ENCODE results near the gene FOSL1. TPM values are rescaled to one million over a fixed set of nuclear protein-coding genes. Genes with fewer than 3 reads are reported as not detected.

Gene FOSL1
- total RNA-seq, 4 donors from 2014 or later = 1.3 to 3.3 (median 1.4) TPM; not detected in 1

- Histone ChIP-seq H3K27me3 (no peaks in the 10 kb centered on the region), H3K36me3 (no peaks in the 10 kb centered on the region), H3K9me3 (no peaks in the 10 kb centered on the region), H3K4me1 (no peaks in the 10 kb centered on the region), H3K27ac (no peak overlapping the region), H3K4me3 (no peak overlapping the region)
- DNase-seq (ENCODE audit: low spot score in 2 of 2) = no peak
- TF ChIP-seq EP300 (IDR thresholded peaks at IDR 0.05) (no peak), POLR2A (IDR thresholded peaks at IDR 0.05) (no peak)
- TF ChIP-seq, protein P1, sequence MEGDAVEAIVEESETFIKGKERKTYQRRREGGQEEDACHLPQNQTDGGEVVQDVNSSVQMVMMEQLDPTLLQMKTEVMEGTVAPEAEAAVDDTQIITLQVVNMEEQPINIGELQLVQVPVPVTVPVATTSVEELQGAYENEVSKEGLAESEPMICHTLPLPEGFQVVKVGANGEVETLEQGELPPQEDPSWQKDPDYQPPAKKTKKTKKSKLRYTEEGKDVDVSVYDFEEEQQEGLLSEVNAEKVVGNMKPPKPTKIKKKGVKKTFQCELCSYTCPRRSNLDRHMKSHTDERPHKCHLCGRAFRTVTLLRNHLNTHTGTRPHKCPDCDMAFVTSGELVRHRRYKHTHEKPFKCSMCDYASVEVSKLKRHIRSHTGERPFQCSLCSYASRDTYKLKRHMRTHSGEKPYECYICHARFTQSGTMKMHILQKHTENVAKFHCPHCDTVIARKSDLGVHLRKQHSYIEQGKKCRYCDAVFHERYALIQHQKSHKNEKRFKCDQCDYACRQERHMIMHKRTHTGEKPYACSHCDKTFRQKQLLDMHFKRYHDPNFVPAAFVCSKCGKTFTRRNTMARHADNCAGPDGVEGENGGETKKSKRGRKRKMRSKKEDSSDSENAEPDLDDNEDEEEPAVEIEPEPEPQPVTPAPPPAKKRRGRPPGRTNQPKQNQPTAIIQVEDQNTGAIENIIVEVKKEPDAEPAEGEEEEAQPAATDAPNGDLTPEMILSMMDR (IDR thresholded peaks at IDR 0.05) = no peak
- 93 to 95% methylated on average over 4 of the region's 4 CpGs for WGBS, 2 donors
Observed at GRCh38 chr11:65842144-65842543, 58.0 kb downstream of the FOSL1 start.

Other genes starting within 250 kb of the FOSL1 start
- gene RELA, start 237.5 kb downstream of the FOSL1 start, total RNA-seq = 10 to 100 TPM; 44.6 to 70.8 (median 51.7) TPM
- gene KAT5, start 188.1 kb downstream of the FOSL1 start, total RNA-seq = 100 to 1,000 TPM in 1 of 4 donors, 10 to 100 TPM in 3; 68.1 to 118 (median 92.3) TPM
- gene RNASEH2C, start 179.6 kb downstream of the FOSL1 start, total RNA-seq = 100 to 1,000 TPM; 142 to 197 (median 152) TPM
- 10 to 100 TPM; 12.7 to 27.5 (median 18.8) TPM for gene AP5B1, start 119.4 kb downstream of the FOSL1 start, total RNA-seq
- gene OVOL1, start 113.3 kb downstream of the FOSL1 start, total RNA-seq = not detected
- 1 to 10 TPM in 2 of 4 donors, under 1 TPM in 1, not detected in 1; 0.78 to 2.5 (median 1.5) TPM for gene SNX32, start 66.4 kb downstream of the FOSL1 start, total RNA-seq
- 100 to 1,000 TPM; 461 to 881 (median 580) TPM for gene CFL1, start 42.2 kb downstream of the FOSL1 start, total RNA-seq
- 10 to 100 TPM; 54.0 to 83.1 (median 68.3) TPM for gene MUS81, start 40.0 kb downstream of the FOSL1 start, total RNA-seq
- gene EFEMP2, start 27.6 kb downstream of the FOSL1 start, total RNA-seq = 10 to 100 TPM; 59.2 to 92.7 (median 82.0) TPM
- gene CTSW, start 20.6 kb downstream of the FOSL1 start, total RNA-seq = 1 to 10 TPM in 2 of 4 donors, not detected in 2; 1.5 to 3.1 TPM
- gene FIBP, start 11.9 kb downstream of the FOSL1 start, total RNA-seq = 10 to 100 TPM; 53.6 to 73.2 (median 63.7) TPM
- 100 to 1,000 TPM in 2 of 4 donors, 10 to 100 TPM in 2; 73.0 to 108 (median 89.4) TPM for gene CCDC85B, start 9.7 kb downstream of the FOSL1 start, total RNA-seq
- 10 to 100 TPM; 14.7 to 30.4 (median 21.7) TPM for gene C11orf68, start 18.7 kb upstream of the FOSL1 start, total RNA-seq
- 100 to 1,000 TPM in 2 of 4 donors, 10 to 100 TPM in 2; 64.5 to 134 (median 93.3) TPM for gene DRAP1, start 19.0 kb upstream of the FOSL1 start, total RNA-seq
- gene TSGA10IP, start 45.1 kb upstream of the FOSL1 start, total RNA-seq = not detected
- 10 to 100 TPM; 49.6 to 73.7 (median 62.3) TPM for gene SART1, start 61.3 kb upstream of the FOSL1 start, total RNA-seq
- 10 to 100 TPM; 27.0 to 40.6 (median 29.5) TPM for gene EIF1AD, start 101.8 kb upstream of the FOSL1 start, total RNA-seq
- gene BANF1, start 102.1 kb upstream of the FOSL1 start, total RNA-seq = 10 to 100 TPM; 23.9 to 68.9 (median 51.0) TPM
- gene CST6, start 111.6 kb upstream of the FOSL1 start, total RNA-seq = 1 to 10 TPM in 1 of 4 donors, not detected in 3; 1.2 TPM
- under 1 TPM in 1 of 4 donors, not detected in 3; 0.87 TPM for gene CATSPER1, start 126.1 kb upstream of the FOSL1 start, total RNA-seq
- not detected for gene GAL3ST3, start 148.8 kb upstream of the FOSL1 start, total RNA-seq
- gene SF3B2, start 152.0 kb upstream of the FOSL1 start, total RNA-seq = 100 to 1,000 TPM; 148 to 216 (median 156) TPM
- gene PACS1, start 169.9 kb upstream of the FOSL1 start, total RNA-seq = 10 to 100 TPM; 32.0 to 62.7 (median 51.8) TPM

All from tibial nerve (tissue), 4 donors.